DND-41 (cell line): ENCODE results near the gene PCDH8.

Source experiments
- CTCF ChIP-seq: IDR thresholded peaks from 2 replicates; pipeline ENCODE4 v1.5.1; 2012; ENCODE audit warnings: borderline replicate concordance, low read length, moderate library complexity, mild to moderate bottlenecking; ENCODE audit not compliant: poor library complexity, severe bottlenecking; ENCODE audit errors: extremely low read depth
- EZH2 ChIP-seq: IDR thresholded peaks from 3 replicates; pipeline ENCODE4 v1.6.1; 2012; ENCODE audit warnings: borderline replicate concordance, low read depth, mild to moderate bottlenecking, moderate library complexity, low read length, inconsistent platforms; ENCODE audit not compliant: severe bottlenecking

DNA sequence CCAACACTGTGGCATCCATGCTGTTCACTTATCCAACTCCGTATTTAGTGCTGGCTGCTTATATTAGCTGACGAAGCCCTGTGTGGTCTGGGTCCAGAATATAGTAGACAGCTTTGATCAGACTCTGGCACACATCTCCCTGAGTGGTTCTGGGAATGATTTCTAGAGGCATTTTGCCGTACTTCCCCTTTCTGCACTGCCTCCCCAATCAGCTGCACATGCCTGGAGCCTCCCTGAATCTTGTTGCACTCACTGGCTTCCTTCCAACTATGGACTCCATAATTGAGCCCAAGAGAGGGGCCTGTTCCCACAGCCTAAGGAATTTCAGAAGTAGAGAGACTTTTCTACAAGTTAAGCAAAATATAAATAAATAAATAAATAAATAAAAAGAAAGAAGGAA is 30.4 kb upstream of the PCDH8 start:
- TF ChIP-seq CTCF (no peak), EZH2 (no peak)
